Measurements from ENCODE around the gene GNB2. TPM values are rescaled to one million over a fixed set of nuclear protein-coding genes. Genes with fewer than 3 reads are reported as not detected.

Gene GNB2
- total and polyA plus RNA-seq, 2 of the 13 experiments (the other 11 are each of a cell fraction or from before 2014, with no cell fraction given): 48.3 to 67.1 TPM

- TF ChIP-seq SALL2 (CRISPR knock-in tag; IDR thresholded peaks at IDR 0.05) (no peak), ZBED4 (CRISPR knock-in tag; IDR thresholded peaks at IDR 0.05; ENCODE audit: borderline replicate concordance) (no peak), HOMEZ (CRISPR knock-in tag; IDR thresholded peaks at IDR 0.05; ENCODE audit: low read depth) (no peak), ARNT (IDR thresholded peaks at IDR 0.05) (no peak), CC2D1A (CRISPR knock-in tag; IDR thresholded peaks at IDR 0.05) (no peak), CSRNP1 (CRISPR knock-in tag; IDR thresholded peaks at IDR 0.05) (no peak), SP1 (IDR thresholded peaks at IDR 0.05) (0 out of 2 replicates have a peak, but pooled peaks have one; percentile 28), SP1 (CRISPR knock-in tag; IDR thresholded peaks at IDR 0.05) (no peak), TBX2 (CRISPR knock-in tag; IDR thresholded peaks at IDR 0.05; ENCODE audit: borderline replicate concordance) (no peak), SP4 (CRISPR knock-in tag; IDR thresholded peaks at IDR 0.05) (no peak), TFAP4 (IDR thresholded peaks at IDR 0.05; ENCODE audit: borderline replicate concordance, low read depth) (no peak), SP5 (CRISPR knock-in tag; IDR thresholded peaks at IDR 0.05; ENCODE audit: borderline replicate concordance, low read depth) (no peak), TEAD3 (CRISPR knock-in tag; optimal IDR thresholded peaks at IDR 0.05; ENCODE audit: borderline replicate concordance) (peak; percentile 72), ZBTB2 (CRISPR knock-in tag; IDR thresholded peaks at IDR 0.05; ENCODE audit: low read depth) (no peak), ZNF564 (CRISPR knock-in tag; IDR thresholded peaks at IDR 0.05) (no peak), KAT8 (CRISPR knock-in tag; IDR thresholded peaks at IDR 0.05) (no peak), ZBTB25 (CRISPR knock-in tag; IDR thresholded peaks at IDR 0.05) (no peak)
Observed at GRCh38 chr7:100649826-100650565, 23.5 kb upstream of the GNB2 start (continued).
